HepG2 (cell line): ENCODE data around the gene PRR14. TPM values are rescaled to one million over a fixed set of nuclear protein-coding genes. Genes with fewer than 3 reads are reported as not detected.

Experiments used
- AGO2 ChIP-seq: fragments of 200-400 bp; formaldehyde crosslinking; optimal IDR thresholded peaks from 2 replicates; pipeline ENCODE3; 2017; ENCODE audit warnings: mild to moderate bottlenecking, low read depth, low read length, moderate library complexity
- HOXA5 ChIP-seq: sonication (generic); formaldehyde crosslinking; IDR thresholded peaks from 2 replicates; pipeline ENCODE4 v1.4.0; 2020; ENCODE audit warnings: missing genetic modification reagents
- KDM1A ChIP-seq: IDR thresholded peaks from 2 replicates; pipeline ENCODE4 v1.6.1; 2016; ENCODE audit warnings: missing compliant biosample characterization
- NCOA1 ChIP-seq: sonication (generic); formaldehyde crosslinking; IDR thresholded peaks from 2 replicates; pipeline ENCODE4 v1.9.0; 2021; ENCODE audit warnings: missing genetic modification reagents
- NPAS2 ChIP-seq: sonication (generic); formaldehyde crosslinking; IDR thresholded peaks from 2 replicates; pipeline ENCODE4 v1.8.0; 2022; ENCODE audit warnings: mild to moderate bottlenecking, missing genetic modification reagents, borderline replicate concordance
- POLR2A ChIP-seq, 2 experiments: IDR thresholded peaks; 2 replicates each; pipeline ENCODE4 v1.6.1; 2011; ENCODE audit warnings: low read depth in 2 of 2, low read length in 2 of 2, mild to moderate bottlenecking in 1 of 2, moderate library complexity in 1 of 2; ENCODE audit not compliant: insufficient read depth in 1 of 2
- SIX4 ChIP-seq: sonication (generic); formaldehyde crosslinking; IDR thresholded peaks from 2 replicates; pipeline ENCODE4 v1.4.0; 2020; ENCODE audit warnings: missing genetic modification reagents
- SMAD3 ChIP-seq: sonication (generic); formaldehyde crosslinking; IDR thresholded peaks from 2 replicates; pipeline ENCODE4 v1.4.0; 2020; ENCODE audit warnings: missing genetic modification reagents
- SNAI1 ChIP-seq: sonication (generic); formaldehyde crosslinking; IDR thresholded peaks from 2 replicates; pipeline ENCODE4 v1.5.0; 2020; ENCODE audit warnings: mild to moderate bottlenecking, missing genetic modification reagents, borderline replicate concordance
- TAF1 ChIP-seq: sonication (generic); formaldehyde crosslinking; IDR thresholded peaks from 2 replicates; pipeline ENCODE4 v1.4.0; 2020; ENCODE audit warnings: missing genetic modification reagents
- TCF7L2 ChIP-seq: IDR thresholded peaks from 2 replicates; pipeline ENCODE4 v1.6.1; 2011; ENCODE audit warnings: mild to moderate bottlenecking, low read depth, low read length, moderate library complexity
- ZFP36 ChIP-seq: fragments of 150-350 bp; IDR thresholded peaks from 2 replicates; pipeline ENCODE4 v1.6.1; 2018; ENCODE audit warnings: borderline replicate concordance, low read length, low read depth; ENCODE audit not compliant: partially characterized antibody
- ZNF12 ChIP-seq: sonication (generic); formaldehyde crosslinking; IDR thresholded peaks from 2 replicates; pipeline ENCODE4 v1.5.0; 2020; ENCODE audit warnings: missing genetic modification reagents
- ZNF224 ChIP-seq: sonication (generic); formaldehyde crosslinking; IDR thresholded peaks from 2 replicates; pipeline ENCODE4 v1.5.0; 2020; ENCODE audit warnings: mild to moderate bottlenecking, missing genetic modification reagents
- ZNF441 ChIP-seq: sonication (generic); formaldehyde crosslinking; IDR thresholded peaks from 2 replicates; pipeline ENCODE4 v1.7.0; 2021; ENCODE audit warnings: missing genetic modification reagents, borderline replicate concordance
- ZNF446 ChIP-seq: sonication (generic); formaldehyde crosslinking; IDR thresholded peaks from 2 replicates; pipeline ENCODE4 v1.5.0; 2020; ENCODE audit warnings: mild to moderate bottlenecking, missing genetic modification reagents
- ZNF577 ChIP-seq: sonication (generic); formaldehyde crosslinking; IDR thresholded peaks from 2 replicates; pipeline ENCODE4 v1.4.0; 2020; ENCODE audit warnings: mild to moderate bottlenecking, low read depth, missing genetic modification reagents, borderline replicate concordance
- polyA plus RNA-seq, 8 experiments: library from polyadenylated mRNA; depleted of rRNA in 3 of 8; stranded (reverse) in 7 of 8; unstranded in 1 of 8; fragments of >200 nt; fragmentation: Illumina TruSeq in 4 of 8; extraction: Trizol in 4 of 8; gene quantifications; 2 replicates each; pipeline versions ENCODE4 v1.2.1 to v1.2.3, GENCODE V29; 2011 to 2016; ENCODE audit warnings: low read depth in 4 of 8, missing spikeins in 1 of 8, mixed read lengths in 1 of 8; ENCODE audit not compliant: insufficient read depth in 1 of 8
- total RNA-seq, 5 experiments: library from RNA; depleted of rRNA; stranded (reverse); fragments of >200 nt; fragmentation: Illumina TruSeq; extraction: Trizol; gene quantifications; 2 replicates each; pipeline ENCODE4 v1.2.3, GENCODE V29; 2016; ENCODE audit warnings: low read depth in 1 of 5
- TF ChIP-seq, protein P1 (sequence below): IDR thresholded peaks from 2 replicates; pipeline ENCODE4 v1.6.1; 2016; ENCODE audit warnings: control low read depth
- TF ChIP-seq, protein P2 (sequence below): sonication (generic); formaldehyde crosslinking; IDR thresholded peaks from 2 replicates; pipeline ENCODE4 v1.4.0; 2020; ENCODE audit warnings: mild to moderate bottlenecking, missing genetic modification reagents
- TF ChIP-seq, protein P3 (sequence below): sonication (generic); formaldehyde crosslinking; IDR thresholded peaks from 2 replicates; pipeline ENCODE4 v1.5.0; 2020; ENCODE audit warnings: missing genetic modification reagents
- TF ChIP-seq, protein P4 (sequence below): sonication (generic); formaldehyde crosslinking; IDR thresholded peaks from 2 replicates; pipeline ENCODE4 v1.8.0; 2022; ENCODE audit warnings: mild to moderate bottlenecking, missing genetic modification reagents
- TF ChIP-seq, protein P5 (sequence below): sonication (generic); formaldehyde crosslinking; conservative IDR thresholded peaks from 2 replicates; pipeline ENCODE4 v1.4.0; 2020; ENCODE audit warnings: missing genetic modification reagents

Gene PRR14
- total and polyA plus RNA-seq, 2 of the 13 experiments (the other 11 are each of a cell fraction or from before 2014, with no cell fraction given): 8.4 to 11.0 TPM

DNA sequence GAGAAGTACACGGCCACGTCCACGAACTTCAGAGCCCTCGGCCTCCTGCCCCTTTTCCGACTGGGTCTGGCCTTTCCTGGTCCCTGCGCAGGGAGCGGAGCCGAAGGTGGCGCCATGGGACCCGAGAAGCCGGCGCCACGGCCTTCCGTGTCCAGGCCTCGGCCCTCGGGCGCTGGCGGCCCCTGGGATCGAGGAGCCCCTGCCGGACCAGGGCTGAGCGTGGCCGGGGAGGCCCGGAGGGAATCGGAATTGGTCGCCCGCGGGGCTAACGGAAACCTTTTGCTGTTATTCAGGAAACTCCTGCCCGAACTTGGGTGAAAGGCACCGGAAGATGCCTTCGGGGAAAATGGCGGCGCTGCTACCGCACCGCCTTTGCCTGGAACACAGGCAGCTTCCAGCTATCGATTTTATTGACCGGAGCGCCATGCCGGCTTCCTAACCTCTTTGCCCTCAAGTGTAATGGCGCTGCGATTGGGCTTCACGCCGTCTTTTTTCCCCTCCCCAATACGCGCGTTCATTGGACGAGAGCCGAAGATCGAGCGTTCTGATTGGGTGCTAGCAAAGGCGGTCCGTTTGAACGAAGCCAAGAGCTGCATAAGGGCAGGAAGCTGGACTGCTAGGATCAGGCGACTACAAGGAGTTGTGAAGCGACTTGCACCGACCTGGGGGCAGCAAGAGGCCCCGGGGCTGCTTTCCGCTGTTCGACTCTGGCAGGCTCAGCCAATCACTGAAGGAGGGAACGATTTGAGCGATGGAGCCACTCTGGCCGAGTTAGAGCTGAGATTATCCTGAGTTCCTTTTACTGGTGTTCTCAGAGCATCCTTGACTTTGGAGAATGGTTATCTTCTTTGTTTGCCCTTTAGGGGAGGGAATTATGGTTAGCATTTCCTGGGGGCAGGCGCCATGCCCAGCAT is 40.6 kb upstream of the PRR14 start, which contains the start of gene ZNF689 (continued):
- TF ChIP-seq NPAS2 (CRISPR knock-in tag) (no peak), NCOA1 (CRISPR knock-in tag) (no peak), AGO2 (peak; percentile 94), TCF7L2 (no peak), SMAD3 (CRISPR knock-in tag) (peak; percentile 83; the same call in 1 of the 2 replicates), KDM1A (CRISPR knock-in tag) (no peak), SNAI1 (peak; percentile 98), ZNF12 (CRISPR knock-in tag) (no peak; the same call in none of the 2 replicates), ZNF224 (peak; percentile 88), ZNF446 (CRISPR knock-in tag) (no peak), ZNF577 (CRISPR knock-in tag) (peak; percentile 71; the same call in 1 of the 2 replicates), POLR2A (IDR thresholded peaks at IDR 0.05; ENCODE audit: insufficient read depth in 1 of 2, low read depth in 2 of 2, low read length in 2 of 2) (peak; percentile 84 to 96), ZFP36 (no peak), SIX4 (CRISPR knock-in tag) (0 out of 2 replicates have a peak, but pooled peaks have one; percentile 58), HOXA5 (CRISPR knock-in tag) (peak; percentile 97), ZNF441 (peak; percentile 90; the same call in 1 of the 2 replicates), TAF1 (peak; percentile 99)
- TF ChIP-seq, protein P1, sequence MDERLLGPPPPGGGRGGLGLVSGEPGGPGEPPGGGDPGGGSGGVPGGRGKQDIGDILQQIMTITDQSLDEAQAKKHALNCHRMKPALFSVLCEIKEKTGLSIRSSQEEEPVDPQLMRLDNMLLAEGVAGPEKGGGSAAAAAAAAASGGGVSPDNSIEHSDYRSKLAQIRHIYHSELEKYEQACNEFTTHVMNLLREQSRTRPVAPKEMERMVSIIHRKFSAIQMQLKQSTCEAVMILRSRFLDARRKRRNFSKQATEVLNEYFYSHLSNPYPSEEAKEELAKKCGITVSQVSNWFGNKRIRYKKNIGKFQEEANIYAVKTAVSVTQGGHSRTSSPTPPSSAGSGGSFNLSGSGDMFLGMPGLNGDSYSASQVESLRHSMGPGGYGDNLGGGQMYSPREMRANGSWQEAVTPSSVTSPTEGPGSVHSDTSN: 0 out of 2 replicates have a peak, but pooled peaks have one; percentile 7
- TF ChIP-seq, protein P2, sequence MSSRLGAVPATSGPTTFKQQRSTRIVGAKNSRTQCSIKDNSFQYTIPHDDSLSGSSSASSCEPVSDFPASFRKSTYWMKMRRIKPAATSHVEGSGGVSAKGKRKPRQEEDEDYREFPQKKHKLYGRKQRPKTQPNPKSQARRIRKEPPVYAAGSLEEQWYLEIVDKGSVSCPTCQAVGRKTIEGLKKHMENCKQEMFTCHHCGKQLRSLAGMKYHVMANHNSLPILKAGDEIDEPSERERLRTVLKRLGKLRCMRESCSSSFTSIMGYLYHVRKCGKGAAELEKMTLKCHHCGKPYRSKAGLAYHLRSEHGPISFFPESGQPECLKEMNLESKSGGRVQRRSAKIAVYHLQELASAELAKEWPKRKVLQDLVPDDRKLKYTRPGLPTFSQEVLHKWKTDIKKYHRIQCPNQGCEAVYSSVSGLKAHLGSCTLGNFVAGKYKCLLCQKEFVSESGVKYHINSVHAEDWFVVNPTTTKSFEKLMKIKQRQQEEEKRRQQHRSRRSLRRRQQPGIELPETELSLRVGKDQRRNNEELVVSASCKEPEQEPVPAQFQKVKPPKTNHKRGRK (CRISPR knock-in tag): 0 out of 2 replicates have a peak, but pooled peaks have one; percentile 57
- TF ChIP-seq, protein P3, sequence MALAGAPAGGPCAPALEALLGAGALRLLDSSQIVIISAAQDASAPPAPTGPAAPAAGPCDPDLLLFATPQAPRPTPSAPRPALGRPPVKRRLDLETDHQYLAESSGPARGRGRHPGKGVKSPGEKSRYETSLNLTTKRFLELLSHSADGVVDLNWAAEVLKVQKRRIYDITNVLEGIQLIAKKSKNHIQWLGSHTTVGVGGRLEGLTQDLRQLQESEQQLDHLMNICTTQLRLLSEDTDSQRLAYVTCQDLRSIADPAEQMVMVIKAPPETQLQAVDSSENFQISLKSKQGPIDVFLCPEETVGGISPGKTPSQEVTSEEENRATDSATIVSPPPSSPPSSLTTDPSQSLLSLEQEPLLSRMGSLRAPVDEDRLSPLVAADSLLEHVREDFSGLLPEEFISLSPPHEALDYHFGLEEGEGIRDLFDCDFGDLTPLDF (CRISPR knock-in tag): peak; percentile 92
- TF ChIP-seq, protein P4, sequence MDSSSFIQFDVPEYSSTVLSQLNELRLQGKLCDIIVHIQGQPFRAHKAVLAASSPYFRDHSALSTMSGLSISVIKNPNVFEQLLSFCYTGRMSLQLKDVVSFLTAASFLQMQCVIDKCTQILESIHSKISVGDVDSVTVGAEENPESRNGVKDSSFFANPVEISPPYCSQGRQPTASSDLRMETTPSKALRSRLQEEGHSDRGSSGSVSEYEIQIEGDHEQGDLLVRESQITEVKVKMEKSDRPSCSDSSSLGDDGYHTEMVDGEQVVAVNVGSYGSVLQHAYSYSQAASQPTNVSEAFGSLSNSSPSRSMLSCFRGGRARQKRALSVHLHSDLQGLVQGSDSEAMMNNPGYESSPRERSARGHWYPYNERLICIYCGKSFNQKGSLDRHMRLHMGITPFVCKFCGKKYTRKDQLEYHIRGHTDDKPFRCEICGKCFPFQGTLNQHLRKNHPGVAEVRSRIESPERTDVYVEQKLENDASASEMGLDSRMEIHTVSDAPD (CRISPR knock-in tag): 0 out of 2 replicates have a peak, but pooled peaks have one; percentile 85
- TF ChIP-seq, protein P5, sequence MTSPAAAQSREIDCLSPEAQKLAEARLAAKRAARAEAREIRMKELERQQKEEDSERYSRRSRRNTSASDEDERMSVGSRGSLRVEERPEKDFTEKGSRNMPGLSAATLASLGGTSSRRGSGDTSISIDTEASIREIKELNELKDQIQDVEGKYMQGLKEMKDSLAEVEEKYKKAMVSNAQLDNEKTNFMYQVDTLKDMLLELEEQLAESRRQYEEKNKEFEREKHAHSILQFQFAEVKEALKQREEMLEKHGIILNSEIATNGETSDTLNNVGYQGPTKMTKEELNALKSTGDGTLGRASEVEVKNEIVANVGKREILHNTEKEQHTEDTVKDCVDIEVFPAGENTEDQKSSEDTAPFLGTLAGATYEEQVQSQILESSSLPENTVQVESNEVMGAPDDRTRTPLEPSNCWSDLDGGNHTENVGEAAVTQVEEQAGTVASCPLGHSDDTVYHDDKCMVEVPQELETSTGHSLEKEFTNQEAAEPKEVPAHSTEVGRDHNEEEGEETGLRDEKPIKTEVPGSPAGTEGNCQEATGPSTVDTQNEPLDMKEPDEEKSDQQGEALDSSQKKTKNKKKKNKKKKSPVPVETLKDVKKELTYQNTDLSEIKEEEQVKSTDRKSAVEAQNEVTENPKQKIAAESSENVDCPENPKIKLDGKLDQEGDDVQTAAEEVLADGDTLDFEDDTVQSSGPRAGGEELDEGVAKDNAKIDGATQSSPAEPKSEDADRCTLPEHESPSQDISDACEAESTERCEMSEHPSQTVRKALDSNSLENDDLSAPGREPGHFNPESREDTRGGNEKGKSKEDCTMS (CRISPR knock-in tag): no peak
